Activated T-cell treated with anti-CD3 and anti-CD28 coated beads, Interleukin-2, amount 50 U/mL, for 24 hours (primary cell): ENCODE results near the gene ATP2B2.
"Not testable (repeated sequence)": the region's sequence is repeated elsewhere in the genome, so short reads cannot be mapped to it uniquely, and the experiment has no call there.

Experiments used
- DNase-seq: peaks from one replicate; pipeline ENCODE4 v3.0.0-alpha.2; 2020
- H3K27ac Mint-ChIP-seq: 2 replicates; pipeline ENCODE4 v1.8.0; 2020; ENCODE audit warnings: mild to moderate bottlenecking, mixed read lengths
- H3K27me3 Mint-ChIP-seq: 2 replicates; pipeline ENCODE4 v1.8.0; 2020; ENCODE audit warnings: mixed read lengths
- H3K36me3 Mint-ChIP-seq: 2 replicates; pipeline ENCODE4 v1.8.0; 2020; ENCODE audit warnings: low read depth, mixed read lengths
- H3K4me1 Mint-ChIP-seq: 2 replicates; pipeline ENCODE4 v1.8.0; 2020; ENCODE audit warnings: low read depth, mixed read lengths
- H3K4me3 Mint-ChIP-seq: 2 replicates; pipeline ENCODE4 v1.8.0; 2020; ENCODE audit warnings: mild to moderate bottlenecking, moderate library complexity, mixed read lengths
- H3K9me3 Mint-ChIP-seq: 2 replicates; pipeline ENCODE4 v1.8.0; 2020; ENCODE audit warnings: mixed read lengths

Gene ATP2B2

DNA sequence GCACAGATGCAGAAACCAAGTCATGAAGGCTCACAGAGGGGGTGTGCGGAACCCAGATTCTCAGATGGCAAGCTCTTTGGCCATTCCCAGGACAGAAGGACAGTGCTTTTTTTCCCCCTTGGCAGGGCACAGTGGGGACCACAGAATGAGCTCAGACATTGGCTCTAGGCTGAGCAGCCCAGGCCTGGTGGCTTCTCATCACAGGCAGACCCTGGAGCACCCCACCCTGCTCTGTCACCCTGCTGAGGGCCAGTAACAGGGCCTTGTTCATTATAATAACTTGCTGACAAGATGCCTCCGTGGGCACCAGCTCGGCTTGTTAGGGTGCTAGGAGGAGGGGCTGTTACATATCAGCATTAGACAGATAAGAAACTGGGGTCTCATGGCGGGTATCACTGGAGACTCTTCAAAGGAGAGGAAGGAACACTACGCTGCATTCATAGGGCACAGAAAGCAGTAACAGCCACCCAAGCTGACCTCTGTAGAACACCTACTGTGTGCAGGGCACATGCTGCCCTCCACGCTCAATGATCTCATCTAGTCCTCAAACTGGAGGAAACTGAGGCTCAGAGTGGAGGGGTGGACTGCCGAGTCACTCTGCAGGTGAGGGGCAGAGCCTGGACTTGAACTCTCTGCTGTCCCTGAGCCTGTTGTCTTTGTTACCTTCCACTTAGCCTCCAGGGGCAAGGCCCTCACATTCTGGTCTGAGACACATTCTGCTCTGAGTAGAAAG is 114.6 kb downstream of the ATP2B2 start:
- Mint-ChIP-seq H3K36me3 (no peaks in the 10 kb centered on the region), H3K4me3 (no peak overlapping the region), H3K9me3 (no peaks in the 10 kb centered on the region), H3K27me3 (no peaks in the 10 kb centered on the region), H3K4me1 (peaks cover 37% of the 10 kb centered on the region), H3K27ac (no peak overlapping the region)
- DNase-seq = no peak

- Mint-ChIP-seq H3K4me3 (no peak overlapping the region), H3K27me3 (no peaks in the 10 kb centered on the region), H3K27ac (no peak overlapping the region), H3K9me3 (no peaks in the 10 kb centered on the region), H3K36me3 (no peaks in the 10 kb centered on the region), H3K4me1 (peaks cover 29% of the 10 kb centered on the region)
- no peak for DNase-seq
These were observed 115.4 kb downstream of the ATP2B2 start for GRCh38 chr3:10389995-10390394.

- no peak for DNase-seq
- H3K27ac Mint-ChIP-seq = no peak overlapping the region
- no peaks in the 10 kb centered on the region for H3K36me3 Mint-ChIP-seq
- H3K4me1 Mint-ChIP-seq = peaks cover 23% of the 10 kb centered on the region
- no peaks in the 10 kb centered on the region for H3K9me3 Mint-ChIP-seq
- no peaks in the 10 kb centered on the region for H3K27me3 Mint-ChIP-seq
- no peak overlapping the region for H3K4me3 Mint-ChIP-seq
These were observed 116.0 kb downstream of the ATP2B2 start for GRCh38 chr3:10389339-10389738.

DNA sequence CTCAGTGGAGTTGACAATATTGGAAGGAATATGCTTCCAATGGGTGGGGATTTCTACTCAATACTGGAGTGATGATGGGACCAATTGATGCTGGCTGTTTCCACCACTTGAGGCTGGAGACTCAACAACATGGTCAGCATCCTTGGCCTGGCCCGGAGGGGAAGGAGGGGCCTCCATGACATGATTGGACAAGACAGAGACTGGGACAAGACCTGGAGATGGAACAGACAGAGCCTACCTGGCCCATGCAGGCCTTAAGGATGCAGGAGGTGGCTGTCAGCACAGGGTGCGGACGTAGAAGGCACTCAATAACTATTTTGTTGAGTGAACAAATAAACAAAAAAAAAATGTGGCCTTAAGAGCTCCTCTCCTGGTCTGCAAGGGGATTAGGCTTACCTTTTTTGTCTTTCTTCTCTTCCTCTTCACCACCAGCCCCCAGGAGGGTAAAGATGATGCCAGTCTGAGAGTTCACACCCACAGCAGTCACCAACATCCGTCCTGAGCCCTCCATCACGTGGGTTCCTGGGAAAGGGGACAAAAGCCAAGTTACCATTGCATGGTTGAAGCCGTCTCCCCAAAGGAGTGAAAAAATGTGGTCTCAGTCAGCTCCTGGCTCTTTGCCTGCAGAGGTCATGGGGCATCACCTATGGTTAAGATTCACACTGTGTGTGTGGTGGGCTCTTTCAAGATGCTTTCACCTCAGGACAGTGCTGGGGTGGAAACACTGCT is 117.3 kb downstream of the ATP2B2 start:
- H3K4me1 Mint-ChIP-seq = peaks cover 23% of the 10 kb centered on the region
- H3K4me3 Mint-ChIP-seq = no peak overlapping the region
- no peak overlapping the region for H3K27ac Mint-ChIP-seq
- peaks cover 4% of the 10 kb centered on the region for H3K27me3 Mint-ChIP-seq
- H3K36me3 Mint-ChIP-seq = no peaks in the 10 kb centered on the region
- H3K9me3 Mint-ChIP-seq = no peaks in the 10 kb centered on the region
- no peak for DNase-seq

DNA sequence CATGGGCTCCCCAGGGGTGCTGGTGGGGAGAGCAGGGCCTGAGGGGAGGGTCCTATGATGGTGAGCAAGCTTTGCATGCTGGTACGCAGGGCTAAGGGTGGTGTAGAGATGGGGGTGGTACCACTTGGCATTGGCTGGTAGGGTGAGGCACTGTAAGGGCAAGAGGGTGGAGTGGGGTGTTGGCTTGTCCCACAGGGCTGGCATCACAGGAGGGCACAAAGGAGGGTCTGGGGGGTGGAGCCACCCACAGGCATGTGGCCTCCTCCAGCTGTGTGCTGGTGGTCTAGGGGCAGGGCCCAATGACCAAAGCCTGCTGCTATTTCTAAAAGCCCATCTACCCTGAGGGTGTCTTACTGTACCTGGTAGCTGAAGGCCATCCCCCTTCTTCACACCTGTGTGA is 119.3 kb downstream of the ATP2B2 start:
- no peak for DNase-seq
- Mint-ChIP-seq H3K4me3 (no peak overlapping the region), H3K27me3 (peaks cover 4% of the 10 kb centered on the region), H3K36me3 (no peaks in the 10 kb centered on the region), H3K27ac (no peak overlapping the region), H3K4me1 (peaks cover 20% of the 10 kb centered on the region), H3K9me3 (no peaks in the 10 kb centered on the region)

DNA sequence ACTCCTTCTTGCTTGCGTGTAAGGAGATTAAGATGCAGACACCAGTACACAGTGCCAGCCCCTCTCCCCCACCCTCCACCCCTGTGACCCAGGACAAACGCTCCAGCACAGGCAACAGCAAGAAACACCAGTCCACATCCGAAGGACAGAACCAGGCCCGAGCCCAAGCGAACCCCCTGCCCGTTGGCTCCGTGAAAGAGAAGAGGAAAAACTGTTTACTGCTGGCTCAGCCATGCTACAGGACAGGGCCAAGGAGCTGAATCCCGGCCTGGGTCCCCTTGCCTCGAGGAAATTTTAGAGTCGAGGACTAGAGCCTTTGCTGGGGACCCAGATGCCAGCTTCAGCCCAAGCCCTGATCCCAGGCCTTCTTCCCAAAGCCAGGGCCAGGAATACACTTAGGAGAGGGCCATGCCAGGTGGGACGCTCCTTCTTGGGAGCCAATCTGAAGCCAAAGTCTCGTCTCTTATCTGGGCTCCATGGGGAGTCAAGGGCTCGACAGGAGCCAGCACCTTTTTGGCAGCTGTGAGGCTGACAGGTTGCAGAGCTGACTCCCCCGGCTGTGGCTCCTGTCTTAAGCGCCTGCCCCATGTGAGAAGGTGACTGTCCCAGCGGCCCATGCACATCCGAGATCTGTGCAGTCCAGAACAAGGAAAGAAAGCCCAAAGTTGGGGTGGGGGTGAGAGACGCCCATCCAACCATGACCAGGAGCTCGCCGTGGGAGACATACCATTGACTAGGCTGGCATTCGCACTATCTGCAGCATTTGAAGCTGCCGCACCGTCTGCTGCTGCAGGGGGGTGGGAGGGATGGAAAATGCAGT is 120.6 kb downstream of the ATP2B2 start:
- no peak overlapping the region for H3K27ac Mint-ChIP-seq
- H3K36me3 Mint-ChIP-seq = no peaks in the 10 kb centered on the region

DNA sequence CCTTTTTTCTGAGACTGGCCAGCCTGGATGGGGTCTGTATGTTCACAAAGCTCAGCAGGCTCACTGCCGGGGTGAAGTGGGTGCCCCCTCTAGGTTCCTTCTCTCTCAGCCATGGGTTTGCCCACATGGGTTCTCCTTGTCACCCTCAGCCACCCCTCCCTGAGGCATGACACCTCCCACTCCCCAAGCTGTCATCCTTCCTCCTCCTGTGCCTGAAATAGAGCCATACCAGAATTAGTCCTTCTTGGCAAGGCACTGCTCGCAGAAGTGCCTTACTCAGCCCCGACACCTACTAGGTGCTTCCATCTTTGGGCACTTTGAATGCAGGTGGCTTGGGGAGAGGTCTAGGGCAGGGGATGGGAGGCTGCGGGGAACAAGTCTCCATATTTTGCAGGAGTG is 121.5 kb downstream of the ATP2B2 start:
- no peak overlapping the region for H3K4me3 Mint-ChIP-seq
- peaks cover 5% of the 10 kb centered on the region for H3K4me1 Mint-ChIP-seq
- no peaks in the 10 kb centered on the region for H3K36me3 Mint-ChIP-seq
- no peak overlapping the region for H3K27ac Mint-ChIP-seq
- no peaks in the 10 kb centered on the region for H3K9me3 Mint-ChIP-seq
- DNase-seq = no peak
- H3K27me3 Mint-ChIP-seq = peaks cover 4% of the 10 kb centered on the region

More for the DNA sequence above, 120.6 kb downstream of the ATP2B2 start:
- no peaks in the 10 kb centered on the region for H3K9me3 Mint-ChIP-seq
- H3K4me3 Mint-ChIP-seq = no peak overlapping the region
- H3K4me1 Mint-ChIP-seq = peaks cover 12% of the 10 kb centered on the region
- H3K27me3 Mint-ChIP-seq = peaks cover 4% of the 10 kb centered on the region
- no peak for DNase-seq

- peaks cover 4% of the 10 kb centered on the region for H3K27me3 Mint-ChIP-seq
- no peak overlapping the region for H3K27ac Mint-ChIP-seq
- H3K4me3 Mint-ChIP-seq = no peak overlapping the region
- no peaks in the 10 kb centered on the region for H3K9me3 Mint-ChIP-seq
- no peaks in the 10 kb centered on the region for H3K36me3 Mint-ChIP-seq
- peaks cover 4% of the 10 kb centered on the region for H3K4me1 Mint-ChIP-seq
- no peak for DNase-seq
These were observed 122.2 kb downstream of the ATP2B2 start for GRCh38 chr3:10382892-10383849.

DNA sequence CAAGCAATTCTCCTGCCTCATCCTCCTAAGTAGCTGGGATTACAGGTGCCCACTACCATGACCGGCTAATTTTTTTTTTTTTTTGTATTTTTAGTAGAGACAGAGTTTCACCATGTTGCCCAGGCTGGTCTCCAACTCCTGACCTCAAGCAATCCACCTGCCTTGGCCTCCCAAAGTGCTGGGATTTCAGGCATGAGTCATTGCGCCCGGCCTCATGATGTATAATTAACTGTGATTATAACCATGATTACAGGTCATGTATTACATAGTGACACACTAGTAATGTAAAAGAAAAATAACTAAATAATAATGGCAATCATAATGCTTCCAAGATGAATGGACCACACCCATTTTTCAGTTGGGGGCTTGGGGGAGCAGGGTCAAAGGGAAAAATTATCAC is 122.9 kb downstream of the ATP2B2 start:
- H3K36me3 Mint-ChIP-seq, H3K4me1 Mint-ChIP-seq, DNase-seq, H3K4me3 Mint-ChIP-seq, H3K27me3 Mint-ChIP-seq, H3K27ac Mint-ChIP-seq, H3K9me3 Mint-ChIP-seq: not testable (repeated sequence)

GRCh38 chr3:10381336-10381735 is 124.0 kb downstream of the ATP2B2 start:
- Mint-ChIP-seq H3K9me3 (no peaks in the 10 kb centered on the region), H3K4me3 (no peak overlapping the region), H3K4me1 (no peaks in the 10 kb centered on the region), H3K27me3 (peaks cover 4% of the 10 kb centered on the region), H3K27ac (no peak overlapping the region), H3K36me3 (no peaks in the 10 kb centered on the region)
- no peak for DNase-seq

- Mint-ChIP-seq H3K27me3 (peaks cover 4% of the 10 kb centered on the region), H3K4me1 (no peaks in the 10 kb centered on the region), H3K4me3 (no peak overlapping the region), H3K36me3 (no peaks in the 10 kb centered on the region), H3K27ac (no peak overlapping the region), H3K9me3 (no peaks in the 10 kb centered on the region)
- DNase-seq = no peak
These were observed 124.5 kb downstream of the ATP2B2 start for GRCh38 chr3:10380906-10381305.

DNA sequence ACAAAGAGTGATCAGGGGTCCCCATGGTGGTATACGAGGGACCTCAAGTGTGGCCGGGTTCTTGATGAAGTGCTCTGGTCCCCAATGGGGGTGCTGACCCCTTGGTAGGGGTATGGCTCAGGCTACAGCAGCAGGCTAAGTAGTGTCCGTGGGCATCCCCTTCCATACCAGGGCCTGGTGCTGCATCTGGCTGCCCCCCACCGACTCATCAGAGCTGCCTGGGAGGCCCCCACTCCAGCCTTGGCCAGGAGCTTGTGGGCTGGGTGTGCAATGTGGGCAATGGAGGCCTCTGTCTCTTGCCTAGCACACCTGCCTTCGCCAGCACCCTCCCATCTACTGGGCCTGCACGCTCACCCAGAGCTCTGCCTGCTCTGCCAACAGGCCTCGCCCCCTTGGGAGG is 125.4 kb downstream of the ATP2B2 start:
- no peaks in the 10 kb centered on the region for H3K9me3 Mint-ChIP-seq

DNA sequence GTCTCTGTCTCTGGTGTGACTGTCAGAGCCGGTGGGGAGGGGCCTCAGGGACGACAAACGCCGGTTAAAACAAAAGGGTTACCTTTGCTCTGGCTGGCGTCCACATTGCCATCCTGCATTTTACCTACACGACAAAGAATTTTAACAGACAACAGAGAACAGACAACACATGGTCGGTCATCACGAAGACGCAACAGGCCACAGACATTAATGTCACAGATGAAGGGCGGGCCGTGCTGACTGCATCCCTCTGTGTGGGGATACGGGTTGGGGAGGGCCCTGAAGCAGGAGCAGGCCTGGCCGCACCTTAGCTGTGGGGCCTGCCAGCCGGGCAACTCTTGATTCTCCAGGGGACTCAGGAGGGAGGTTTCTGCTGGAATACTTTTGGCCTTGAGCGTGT is 126.2 kb downstream of the ATP2B2 start:
- H3K27ac Mint-ChIP-seq = no peak overlapping the region
- H3K27me3 Mint-ChIP-seq = peaks cover 4% of the 10 kb centered on the region

More for the DNA sequence above, 125.4 kb downstream of the ATP2B2 start:
- Mint-ChIP-seq H3K36me3 (no peaks in the 10 kb centered on the region), H3K4me1 (no peaks in the 10 kb centered on the region), H3K27ac (no peak overlapping the region), H3K4me3 (no peak overlapping the region), H3K27me3 (peaks cover 4% of the 10 kb centered on the region)
- DNase-seq = no peak

GRCh38 chr3:10378742-10379141 is 126.6 kb downstream of the ATP2B2 start:
- Mint-ChIP-seq H3K4me1 (no peaks in the 10 kb centered on the region), H3K4me3 (no peak overlapping the region), H3K9me3 (no peaks in the 10 kb centered on the region), H3K36me3 (no peaks in the 10 kb centered on the region), H3K27me3 (peaks cover 4% of the 10 kb centered on the region), H3K27ac (no peak overlapping the region)
- DNase-seq = no peak

More for the DNA sequence above, 126.2 kb downstream of the ATP2B2 start:
- Mint-ChIP-seq H3K9me3 (no peaks in the 10 kb centered on the region), H3K36me3 (no peaks in the 10 kb centered on the region), H3K4me3 (no peak overlapping the region), H3K4me1 (no peaks in the 10 kb centered on the region)
- DNase-seq = no peak
